Astrocyte of the cerebellum (primary cell): ENCODE results near the gene XRCC5.
A peak's percentile ranks its signal among the peaks of the same experiment; 100 is the strongest.
"Not testable (repeated sequence)": the region's sequence is repeated elsewhere in the genome, so short reads cannot be mapped to it uniquely, and the experiment has no call there.

Experiments
- DNase-seq: peaks from one replicate; pipeline ENCODE4 v3.0.0-alpha.2; 2011; ENCODE audit warnings: low read depth
- H3K4me3 ChIP-seq: 2 replicates; pipeline ENCODE4 v1.5.1; 2011; ENCODE audit warnings: mild to moderate bottlenecking, low read depth, low read length, moderate library complexity
- in situ Hi-C: cut with HindIII; loops from 2 replicates; pipeline ENCODE4 v1.10.0; 2017; ENCODE audit warnings: low sequenced_read_pairs
- TF ChIP-seq, protein P1 (sequence below): IDR thresholded peaks from 2 replicates; pipeline ENCODE4 v1.5.1; 2012; ENCODE audit warnings: low read length, low read depth, moderate library complexity, mild to moderate bottlenecking; ENCODE audit errors: missing control alignments

XRCC5 gene

GRCh38 chr2:216202626-216203250 lies 93.6 kb downstream of the XRCC5 start:
- TF ChIP-seq, protein P1, sequence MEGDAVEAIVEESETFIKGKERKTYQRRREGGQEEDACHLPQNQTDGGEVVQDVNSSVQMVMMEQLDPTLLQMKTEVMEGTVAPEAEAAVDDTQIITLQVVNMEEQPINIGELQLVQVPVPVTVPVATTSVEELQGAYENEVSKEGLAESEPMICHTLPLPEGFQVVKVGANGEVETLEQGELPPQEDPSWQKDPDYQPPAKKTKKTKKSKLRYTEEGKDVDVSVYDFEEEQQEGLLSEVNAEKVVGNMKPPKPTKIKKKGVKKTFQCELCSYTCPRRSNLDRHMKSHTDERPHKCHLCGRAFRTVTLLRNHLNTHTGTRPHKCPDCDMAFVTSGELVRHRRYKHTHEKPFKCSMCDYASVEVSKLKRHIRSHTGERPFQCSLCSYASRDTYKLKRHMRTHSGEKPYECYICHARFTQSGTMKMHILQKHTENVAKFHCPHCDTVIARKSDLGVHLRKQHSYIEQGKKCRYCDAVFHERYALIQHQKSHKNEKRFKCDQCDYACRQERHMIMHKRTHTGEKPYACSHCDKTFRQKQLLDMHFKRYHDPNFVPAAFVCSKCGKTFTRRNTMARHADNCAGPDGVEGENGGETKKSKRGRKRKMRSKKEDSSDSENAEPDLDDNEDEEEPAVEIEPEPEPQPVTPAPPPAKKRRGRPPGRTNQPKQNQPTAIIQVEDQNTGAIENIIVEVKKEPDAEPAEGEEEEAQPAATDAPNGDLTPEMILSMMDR = no peak
- DNase-seq = no peak
- H3K4me3 ChIP-seq = no peak overlapping the region
- in situ Hi-C loops = no loop called here

GRCh38 chr2:216205486-216205885 lies 96.3 kb downstream of the XRCC5 start:
- TF ChIP-seq, protein P1 = no peak
- in situ Hi-C loops = no loop called here
- no peak overlapping the region for H3K4me3 ChIP-seq
- no peak for DNase-seq

DNA sequence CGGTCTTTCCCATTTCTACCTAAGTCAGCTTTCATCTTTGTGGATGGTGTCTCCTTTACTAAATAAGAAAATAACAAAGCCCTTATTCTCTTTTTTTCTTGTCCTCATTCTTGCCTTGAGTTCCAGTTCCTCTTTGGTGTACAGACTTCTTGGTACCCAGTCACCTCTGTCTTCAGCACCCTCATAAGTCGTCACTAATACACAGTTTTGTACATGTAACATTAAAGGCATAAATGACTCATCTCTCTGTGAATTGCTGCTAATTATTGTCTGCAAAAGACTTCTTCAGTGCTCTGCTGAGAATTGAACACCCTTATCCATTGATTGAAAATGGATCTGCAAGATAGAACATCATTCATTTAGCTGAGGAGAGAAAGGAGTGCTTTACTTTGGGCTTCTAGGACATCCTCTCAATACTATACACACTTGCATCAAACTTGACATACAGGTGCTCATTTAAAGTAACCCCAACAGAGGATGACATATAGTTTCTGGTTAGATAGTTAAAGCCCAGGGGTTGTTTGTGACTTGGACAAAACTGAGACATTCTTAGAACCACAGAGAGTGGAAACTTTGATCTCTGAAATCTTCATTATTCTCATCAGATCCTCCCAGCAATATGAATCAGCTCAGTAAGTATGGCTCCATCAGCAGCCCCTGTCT lies 97.0 kb downstream of the XRCC5 start:
- no peak overlapping the region for H3K4me3 ChIP-seq
- in situ Hi-C loops = no loop called here
- DNase-seq = no peak
- TF ChIP-seq, protein P1 = no peak

GRCh38 chr2:216206821-216207220 lies 97.7 kb downstream of the XRCC5 start:
- TF ChIP-seq, protein P1 = no peak
- no peak overlapping the region for H3K4me3 ChIP-seq
- in situ Hi-C loops = no loop called here
- DNase-seq = no peak

GRCh38 chr2:216208661-216209060 lies 99.5 kb downstream of the XRCC5 start:
- in situ Hi-C loops, DNase-seq: not testable (repeated sequence)

GRCh38 chr2:216210701-216211540 lies 101.8 kb downstream of the XRCC5 start:
- in situ Hi-C loops = no loop called here
- peak; percentile 22 for DNase-seq
- no peak overlapping the region for H3K4me3 ChIP-seq
- TF ChIP-seq, protein P1 = no peak

More at GRCh38 chr2:216208661-216209060, 99.5 kb downstream of the XRCC5 start:
- not testable (repeated sequence) for H3K4me3 ChIP-seq

DNA sequence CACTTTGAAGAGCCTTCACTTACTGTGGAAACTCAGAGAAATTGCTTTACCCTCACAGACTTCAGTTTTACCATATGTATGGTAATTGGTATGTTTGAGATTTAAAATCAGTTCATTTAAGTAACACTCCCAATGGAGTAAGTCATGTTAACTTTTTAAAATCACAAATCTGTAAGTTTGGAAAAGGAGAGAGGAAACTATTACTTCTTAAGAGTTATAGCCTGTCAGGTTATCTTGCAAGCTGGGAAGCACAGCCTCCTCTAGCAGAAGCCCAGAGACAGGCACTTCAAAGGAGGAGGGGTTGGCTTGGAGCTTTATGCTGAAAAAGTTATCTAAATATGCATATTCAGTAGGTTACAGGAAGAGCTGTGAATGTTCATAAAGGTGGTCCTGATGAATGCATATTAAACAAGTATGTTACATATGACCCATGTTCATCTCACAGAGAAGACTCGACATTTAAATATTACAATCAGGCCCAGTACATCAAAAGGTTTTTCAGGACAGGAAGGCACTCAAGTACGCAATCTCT lies 102.5 kb downstream of the XRCC5 start:
- TF ChIP-seq, protein P1 = no peak
- in situ Hi-C loops = no loop called here
- no peak overlapping the region for H3K4me3 ChIP-seq
- no peak for DNase-seq
